ENCODE data around the gene MIPEP.

Gene MIPEP

DNA sequence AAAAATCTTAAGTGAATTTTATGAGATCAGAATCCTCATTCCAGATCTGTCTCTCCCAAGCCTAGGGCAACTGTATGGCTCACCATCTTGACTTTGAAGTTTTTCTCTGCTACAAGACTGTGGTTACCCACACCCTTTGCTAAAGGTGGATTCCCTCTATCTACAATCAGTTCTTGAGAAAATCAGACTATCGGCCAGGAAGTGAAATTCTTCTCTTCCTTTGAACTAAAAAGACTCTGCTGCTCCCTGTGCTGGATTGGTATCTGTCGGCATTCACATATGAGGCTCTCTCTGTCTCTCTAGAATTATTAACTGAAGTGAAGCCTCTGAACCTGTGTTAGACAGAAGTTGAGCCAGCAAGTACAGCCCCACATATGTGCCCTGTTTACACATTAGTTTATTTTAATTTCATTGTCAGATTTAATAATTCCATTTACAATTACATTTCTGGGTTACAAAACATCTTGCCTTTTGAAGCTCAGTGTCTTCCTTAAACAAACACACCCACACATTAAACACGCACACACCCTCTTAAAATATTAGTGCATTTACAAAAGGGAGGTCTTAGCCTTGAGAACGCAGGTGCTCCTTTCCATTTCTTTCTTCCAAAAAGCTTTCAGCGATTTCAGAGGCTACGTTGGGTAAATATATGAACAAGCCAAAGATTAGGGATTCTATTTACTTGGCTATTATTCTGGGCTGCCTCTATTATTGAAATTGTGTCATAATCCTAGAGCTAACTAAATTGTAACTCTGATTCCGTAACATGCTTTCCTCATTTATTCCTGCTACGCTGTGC, 145.7 kb downstream of the MIPEP start:
- DNase-seq = no peak

GRCh38 chr13:23741879-23742510, 147.2 kb downstream of the MIPEP start:
- no peak for DNase-seq

- DNase-seq = no peak
Measured at GRCh38 chr13:23740002-23740401, 149.2 kb downstream of the MIPEP start.

DNA sequence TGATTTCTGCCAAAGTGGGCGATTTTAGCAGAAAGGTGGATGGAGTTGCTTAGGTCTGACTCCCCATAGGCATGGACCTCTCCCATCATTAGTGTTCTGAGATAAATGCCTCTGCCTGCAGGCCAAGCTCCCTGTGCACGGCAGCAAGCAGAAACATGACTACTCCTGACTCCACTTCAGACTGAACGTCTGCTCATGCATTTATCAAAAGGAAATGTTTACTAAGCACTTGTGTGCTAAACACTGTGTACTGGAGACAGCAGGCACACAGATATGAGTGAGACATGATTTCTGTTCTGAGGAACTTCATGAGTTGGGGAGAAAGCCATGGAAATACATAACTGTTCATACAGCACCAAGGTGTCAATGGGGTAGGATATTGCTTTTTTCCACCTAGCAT, 149.6 kb downstream of the MIPEP start:
- DNase-seq = no peak

- DNase-seq = no peak
Measured at GRCh38 chr13:23736541-23736940, 152.7 kb downstream of the MIPEP start.

- DNase-seq = no peak
Measured at GRCh38 chr13:23735329-23735728, 153.9 kb downstream of the MIPEP start.

DNA sequence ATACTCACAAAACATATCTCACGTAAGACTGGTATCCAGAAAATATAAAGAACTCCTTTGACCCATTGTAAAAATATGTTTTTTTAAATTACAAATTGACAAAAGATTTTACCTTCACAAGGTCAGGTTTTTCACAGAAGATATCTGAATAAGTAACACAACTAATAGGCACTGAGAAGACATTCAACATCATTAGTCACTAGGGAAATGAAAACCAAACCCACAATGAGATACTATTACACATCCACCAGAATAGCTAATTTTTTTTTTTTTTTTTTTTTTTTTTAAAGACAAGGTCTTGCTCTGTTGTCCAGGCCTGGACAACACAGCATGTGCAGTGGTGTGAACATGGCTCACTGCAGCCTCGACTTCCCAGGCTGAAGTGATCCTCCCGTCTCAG, 157.5 kb downstream of the MIPEP start:
- DNase-seq = no peak

DNA sequence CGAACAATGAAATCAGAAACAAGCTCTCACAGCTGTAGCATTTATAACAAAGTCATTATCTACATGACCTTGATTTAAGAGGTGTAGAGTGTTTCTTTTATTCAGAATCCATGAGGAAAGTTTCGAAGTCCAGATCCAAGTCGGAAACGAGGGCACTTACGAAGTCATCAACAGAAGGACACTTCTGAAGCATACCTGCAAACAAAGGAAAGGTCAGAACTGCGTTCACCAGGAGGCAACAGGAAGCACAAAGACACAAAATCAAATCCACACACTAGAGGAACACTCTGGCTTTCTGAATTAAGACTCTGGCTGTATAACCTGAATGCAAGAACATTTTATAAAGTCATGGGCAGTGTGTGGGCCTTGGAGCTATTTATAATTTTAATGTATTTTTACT, 158.9 kb downstream of the MIPEP start:
- no peak for DNase-seq

- no peak for DNase-seq
Measured at GRCh38 chr13:23729531-23729930, 159.7 kb downstream of the MIPEP start.

DNA sequence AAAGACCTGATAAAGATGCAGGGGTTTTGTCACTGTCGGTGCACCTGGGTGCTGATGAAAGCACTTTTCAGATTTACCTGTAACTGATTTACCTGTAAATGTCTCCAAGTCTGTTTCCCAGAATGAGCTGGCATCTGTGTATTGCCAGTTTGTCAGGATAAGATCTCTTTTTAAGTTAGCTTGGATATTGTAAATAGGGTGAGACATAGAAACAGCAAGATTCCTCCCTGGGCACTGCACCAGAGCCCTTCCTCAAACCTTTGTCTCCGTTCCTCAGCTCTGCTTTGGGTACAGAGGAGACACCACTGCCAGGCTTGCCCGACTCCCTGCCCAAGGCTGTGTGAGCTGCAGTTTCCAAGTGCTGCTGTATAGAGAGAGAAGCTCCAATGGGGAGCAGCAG, 160.4 kb downstream of the MIPEP start:
- no peak for DNase-seq

GRCh38 chr13:23725922-23726321, 163.3 kb downstream of the MIPEP start:
- no peak for DNase-seq

GRCh38 chr13:23724196-23724970, 164.8 kb downstream of the MIPEP start:
- DNase-seq = peak; percentile 89

- no peak for DNase-seq
Measured at GRCh38 chr13:23723471-23723870, 165.7 kb downstream of the MIPEP start.

GRCh38 chr13:23722726-23723453, 166.3 kb downstream of the MIPEP start:
- no peak for DNase-seq

- no peak for DNase-seq
Measured at GRCh38 chr13:23718996-23719395, 170.2 kb downstream of the MIPEP start.

GRCh38 chr13:23716401-23716800, 172.8 kb downstream of the MIPEP start:
- DNase-seq = no peak

- no peak for DNase-seq
Measured at GRCh38 chr13:23715762-23716235, 173.4 kb downstream of the MIPEP start.

GRCh38 chr13:23715092-23715761, 174.0 kb downstream of the MIPEP start:
- no peak for DNase-seq

GRCh38 chr13:23714672-23715071, 174.5 kb downstream of the MIPEP start:
- no peak for DNase-seq

GRCh38 chr13:23711355-23711754, 177.8 kb downstream of the MIPEP start:
- no peak for DNase-seq

- no peak for DNase-seq
Measured at GRCh38 chr13:23710366-23710765, 178.8 kb downstream of the MIPEP start.

GRCh38 chr13:23709536-23709935, 179.7 kb downstream of the MIPEP start:
- no peak for DNase-seq

Measured in NCI-H524 treated with DMSO at 0.1 percent for 48 hours (cell line).